Spleen (tissue), 11 donors: ENCODE results near the gene SREK1. TPM values are rescaled to one million over a fixed set of nuclear protein-coding genes. Genes with fewer than 3 reads are reported as not detected.

Source experiments
- DNase-seq: peaks from one replicate; pipeline ENCODE4 v3.0.0-alpha.2; 2020
- H3K27ac ChIP-seq, 8 donors: fragments of 200-600 bp; sonication (generic) in 7 of 8; 1 replicate in 4 of 8; 2 replicates in 4 of 8; pipeline versions ENCODE4 v1.5.0 to v1.8.0; 2016 to 2021; ENCODE audit warnings: inconsistent platforms in 4 of 8, mild to moderate bottlenecking in 4 of 8, moderate library complexity in 1 of 8
- H3K27me3 ChIP-seq, 7 donors: fragments of 200-600 bp; sonication (generic) in 6 of 7; replicated peaks in 1 of 7; 1 replicate in 4 of 7; 2 replicates in 3 of 7; pipeline versions ENCODE4 v1.5.0 to v1.8.0; 2016 to 2021; ENCODE audit warnings: inconsistent platforms in 3 of 7, mild to moderate bottlenecking in 1 of 7
- H3K36me3 ChIP-seq, 6 donors: fragments of 200-600 bp; sonication (generic) in 5 of 6; 1 replicate in 4 of 6; 2 replicates in 2 of 6; pipeline versions ENCODE4 v1.5.0 to v1.8.0; 2016 to 2021; ENCODE audit warnings: inconsistent platforms in 2 of 6
- H3K4me1 ChIP-seq, 6 donors: fragments of 200-600 bp; sonication (generic) in 5 of 6; 1 replicate in 3 of 6; 2 replicates in 3 of 6; pipeline versions ENCODE4 v1.5.0 to v1.8.0; 2016 to 2021; ENCODE audit warnings: inconsistent platforms in 3 of 6
- H3K4me3 ChIP-seq, 8 donors: fragments of 200-600 bp; sonication (generic) in 7 of 8; 1 replicate in 4 of 8; 2 replicates in 4 of 8; pipeline versions ENCODE4 v1.5.0 to v1.8.0; 2016 to 2021; ENCODE audit warnings: inconsistent platforms in 4 of 8, mild to moderate bottlenecking in 4 of 8, moderate library complexity in 2 of 8
- H3K9me3 ChIP-seq, 8 donors: fragments of 200-600 bp; sonication (generic) in 7 of 8; 1 replicate in 4 of 8; 2 replicates in 4 of 8; pipeline versions ENCODE4 v1.5.0 to v1.8.0; 2016 to 2021; ENCODE audit warnings: inconsistent platforms in 4 of 8
- POLR2A ChIP-seq, 3 donors: fragments of 450-650 bp; IDR thresholded peaks; one replicate each; pipeline ENCODE4 v1.5.1; 2017; ENCODE audit warnings: antibody characterized with exemption in 3 of 3, mild to moderate bottlenecking in 1 of 3
- POLR2AphosphoS5 ChIP-seq, 3 donors: sonication (generic); formaldehyde crosslinking; IDR thresholded peaks; one replicate each; pipeline ENCODE4 v1.5.1; 2017; ENCODE audit warnings: antibody characterized with exemption in 3 of 3
- WGBS, 5 donors: extraction: QIAGEN DNeasy Blood & Tissue Kit in 3 of 5; methylation state at CpG; one replicate each; pipeline versions ENCODE4 v1.1.5 to v1.1.7; 2013 to 2018; 5-methylcytosine and 5-hydroxymethylcytosine counted together
- intact Hi-C: fragments of 100-400 bp; cut with DNase I; formaldehyde crosslinking; loops from one replicate; pipeline ENCODE4 v1.15.0; 2023; ENCODE audit warnings: low total_unique reads
- polyA plus RNA-seq, 3 donors: library from polyadenylated mRNA; stranded (reverse); fragments of 200-250 nt; gene quantifications; one replicate each; pipeline ENCODE4 v1.2.1, GENCODE V29; 2013
- total RNA-seq, 7 donors: library from RNA; depleted of rRNA in 3 of 7; stranded (reverse); fragments of >200 nt in 3 of 7; fragmentation: NEBNext Ultra II Directional in 4 of 7; extraction: Animal tissue kit (Norgen Biotek cat#: 25700) in 4 of 7; gene quantifications; one replicate each; pipeline versions ENCODE4 v1.1.0 to v1.2.1, GENCODE V29; 2016 to 2021
- TF ChIP-seq, protein P1 (sequence below), 11 experiments: fragments of 200-600 bp in 7 of 11; fragments of 450-650 bp in 4 of 11; sonication (generic) in 4 of 11; IDR thresholded peaks in 8 of 11; conservative IDR thresholded peaks in 3 of 11; 1 replicate in 7 of 11; 2 replicates in 4 of 11; pipeline versions ENCODE4 v1.4.0 to v1.8.0; 2016 to 2021; ENCODE audit warnings: antibody characterized with exemption in 11 of 11, inconsistent platforms in 4 of 11, mild to moderate bottlenecking in 1 of 11
- donor health status: healthy with polysubstance abuse.
- donor health status: DM: no; HTN: no; CAD: no; lungs with moderate emphysema.
- donor health status: DM: no; HTN: no; CAD: no.
- donor health status: Bipolar disorder and iron deficiency.
- donor health status: healthy.
- donor health status: DM: no; HTN: no; CAD: no.
- donor health status: DM: yes; HTN: yes; CAD: no.

Gene SREK1
- total and polyA plus RNA-seq, 10 donors: 19.2 to 170 (median 86.2) TPM

DNA sequence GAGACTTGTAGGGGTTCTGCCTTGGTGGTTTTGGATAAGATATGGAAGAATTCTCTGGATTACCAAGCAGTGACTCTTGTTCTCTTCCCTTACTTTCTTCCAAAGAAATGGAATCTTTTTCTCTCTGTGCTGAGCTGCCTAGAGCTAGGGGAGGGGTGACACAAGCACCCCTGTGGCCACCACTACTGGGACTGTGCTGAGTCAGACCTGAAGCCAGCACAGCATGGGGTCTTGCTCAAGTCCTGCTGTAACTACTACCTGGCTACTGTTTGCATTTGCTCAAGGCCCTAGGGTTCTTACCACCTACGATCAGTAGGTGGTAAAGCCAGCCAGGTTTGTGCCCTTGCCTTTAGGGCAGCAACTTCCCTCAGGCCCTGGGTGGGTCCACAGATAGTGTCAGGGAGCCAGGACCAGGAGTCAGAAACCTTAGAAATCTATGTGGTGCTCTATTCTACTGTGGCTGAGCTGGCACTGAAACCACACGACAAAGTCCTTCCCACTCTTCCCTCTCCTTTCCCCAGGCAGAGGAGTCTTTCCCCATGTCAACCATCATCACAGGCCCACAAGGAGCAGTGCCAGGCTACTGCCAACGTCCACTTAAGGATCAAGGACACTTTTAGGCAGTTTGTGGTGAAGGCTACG, 53.8 kb downstream of the SREK1 start:
- Histone ChIP-seq H3K4me3 (no peak overlapping the region), H3K9me3 (no peaks in the 10 kb centered on the region), H3K27me3 (no peaks in the 10 kb centered on the region), H3K36me3 (no peaks in the 10 kb centered on the region), H3K27ac (no peak overlapping the region), H3K4me1 (no peaks in the 10 kb centered on the region)
- intact Hi-C loops: no loop called here
- WGBS, 5 donors: 61 to 81% (median 71%) methylated on average over 4 of the region's 4 CpGs
- TF ChIP-seq POLR2AphosphoS5 (IDR thresholded peaks at IDR 0.05): no peak
- TF ChIP-seq, protein P1, sequence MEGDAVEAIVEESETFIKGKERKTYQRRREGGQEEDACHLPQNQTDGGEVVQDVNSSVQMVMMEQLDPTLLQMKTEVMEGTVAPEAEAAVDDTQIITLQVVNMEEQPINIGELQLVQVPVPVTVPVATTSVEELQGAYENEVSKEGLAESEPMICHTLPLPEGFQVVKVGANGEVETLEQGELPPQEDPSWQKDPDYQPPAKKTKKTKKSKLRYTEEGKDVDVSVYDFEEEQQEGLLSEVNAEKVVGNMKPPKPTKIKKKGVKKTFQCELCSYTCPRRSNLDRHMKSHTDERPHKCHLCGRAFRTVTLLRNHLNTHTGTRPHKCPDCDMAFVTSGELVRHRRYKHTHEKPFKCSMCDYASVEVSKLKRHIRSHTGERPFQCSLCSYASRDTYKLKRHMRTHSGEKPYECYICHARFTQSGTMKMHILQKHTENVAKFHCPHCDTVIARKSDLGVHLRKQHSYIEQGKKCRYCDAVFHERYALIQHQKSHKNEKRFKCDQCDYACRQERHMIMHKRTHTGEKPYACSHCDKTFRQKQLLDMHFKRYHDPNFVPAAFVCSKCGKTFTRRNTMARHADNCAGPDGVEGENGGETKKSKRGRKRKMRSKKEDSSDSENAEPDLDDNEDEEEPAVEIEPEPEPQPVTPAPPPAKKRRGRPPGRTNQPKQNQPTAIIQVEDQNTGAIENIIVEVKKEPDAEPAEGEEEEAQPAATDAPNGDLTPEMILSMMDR (IDR thresholded peaks at IDR 0.05 in 8 of 11, conservative IDR thresholded peaks at IDR 0.05 in 3 of 11): no peak
- no peak for TF ChIP-seq POLR2A (IDR thresholded peaks at IDR 0.05)
- no peak for DNase-seq

GRCh38 chr5:66198837-66199236, 54.7 kb downstream of the SREK1 start:
- 90 to 100% (median 93%) methylated on average over 1 of the region's 1 CpG; no CpG with 5 or more reads in 1 of the 5 donors for WGBS, 5 donors

GRCh38 chr5:66203531-66203930, 59.4 kb downstream of the SREK1 start:
- Histone ChIP-seq H3K9me3 (no peaks in the 10 kb centered on the region), H3K4me3 (no peak overlapping the region), H3K27ac (no peak overlapping the region), H3K4me1 (no peaks in the 10 kb centered on the region), H3K36me3 (peaks cover 0 to 3% (median 0%) of the 10 kb centered on the region in 6 donors), H3K27me3 (no peaks in the 10 kb centered on the region)
- 87 to 93% (median 90%) methylated on average over 4 of the region's 4 CpGs for WGBS, 5 donors
- TF ChIP-seq POLR2A (IDR thresholded peaks at IDR 0.05) (no peak), POLR2AphosphoS5 (IDR thresholded peaks at IDR 0.05) (no peak)
- TF ChIP-seq, protein P1 (IDR thresholded peaks at IDR 0.05 in 8 of 11, conservative IDR thresholded peaks at IDR 0.05 in 3 of 11): no peak
- no peak for DNase-seq
- intact Hi-C loops: no loop called here

More at GRCh38 chr5:66198837-66199236, 54.7 kb downstream of the SREK1 start:
- no peak for TF ChIP-seq POLR2A (IDR thresholded peaks at IDR 0.05)
- no peaks in the 10 kb centered on the region for H3K36me3 ChIP-seq
- no peaks in the 10 kb centered on the region for H3K4me1 ChIP-seq
- no peak overlapping the region for H3K4me3 ChIP-seq
- DNase-seq: no peak
- no peaks in the 10 kb centered on the region for H3K9me3 ChIP-seq
- H3K27ac ChIP-seq: no peak overlapping the region
- intact Hi-C loops: no loop called here
- no peaks in the 10 kb centered on the region for H3K27me3 ChIP-seq

GRCh38 chr5:66206465-66206864, 62.4 kb downstream of the SREK1 start:
- DNase-seq: no peak
- Histone ChIP-seq H3K4me1 (no peaks in the 10 kb centered on the region), H3K9me3 (no peaks in the 10 kb centered on the region), H3K36me3 (peaks cover 0 to 3% (median 0%) of the 10 kb centered on the region in 6 donors), H3K27me3 (no peaks in the 10 kb centered on the region), H3K4me3 (no peak overlapping the region), H3K27ac (no peak overlapping the region)
- intact Hi-C loops: no loop called here
- TF ChIP-seq, protein P1 (IDR thresholded peaks at IDR 0.05 in 8 of 11, conservative IDR thresholded peaks at IDR 0.05 in 3 of 11): no peak
- TF ChIP-seq POLR2A (IDR thresholded peaks at IDR 0.05) (no peak), POLR2AphosphoS5 (IDR thresholded peaks at IDR 0.05) (no peak)
- WGBS, 5 donors: 95 to 98% (median 96%) methylated on average over 5 of the region's 5 CpGs
